HepG2 (cell line): ENCODE data around the gene CGREF1. TPM values are rescaled to one million over a fixed set of nuclear protein-coding genes. Genes with fewer than 3 reads are reported as not detected.
A peak's percentile ranks its signal among the peaks of the same experiment; 100 is the strongest.

Experiments
- ADNP ChIP-seq: sonication (generic); formaldehyde crosslinking; IDR thresholded peaks from 2 replicates; pipeline ENCODE4 v1.4.0; 2020; ENCODE audit warnings: missing genetic modification reagents
- CBX1 ChIP-seq: IDR thresholded peaks from one replicate; pipeline ENCODE4 v1.6.1; 2016; ENCODE audit warnings: antibody characterized with exemption, low read depth
- CHD2 ChIP-seq: IDR thresholded peaks from 2 replicates; pipeline ENCODE4 v1.6.1; 2011; ENCODE audit warnings: low read depth, low read length, improper control_type of control experiment
- EED ChIP-seq: sonication (generic); formaldehyde crosslinking; IDR thresholded peaks from 2 replicates; pipeline ENCODE4 v1.5.0; 2020; ENCODE audit warnings: mild to moderate bottlenecking, missing genetic modification reagents
- FOXM1 ChIP-seq: sonication (generic); formaldehyde crosslinking; IDR thresholded peaks from 2 replicates; pipeline ENCODE4 v1.5.0; 2020; ENCODE audit warnings: missing genetic modification reagents
- HOXA3 ChIP-seq: sonication (generic); formaldehyde crosslinking; IDR thresholded peaks from 2 replicates; pipeline ENCODE4 v1.5.0; 2020; ENCODE audit warnings: missing genetic modification reagents
- HOXD1 ChIP-seq: sonication (generic); formaldehyde crosslinking; IDR thresholded peaks from 2 replicates; pipeline ENCODE4 v1.5.0; 2020; ENCODE audit warnings: missing genetic modification reagents
- JUN ChIP-seq: sonication (generic); formaldehyde crosslinking; IDR thresholded peaks from 2 replicates; pipeline ENCODE4 v1.4.0; 2020; ENCODE audit warnings: mild to moderate bottlenecking, missing genetic modification reagents
- NFYB ChIP-seq: sonication (generic); formaldehyde crosslinking; IDR thresholded peaks from 2 replicates; pipeline ENCODE4 v1.4.0; 2020; ENCODE audit warnings: missing genetic modification reagents
- PPARG ChIP-seq: conservative IDR thresholded peaks from 2 replicates; pipeline ENCODE4 v1.6.1; 2016; ENCODE audit warnings: missing biosample characterization, missing genetic modification reagents
- RFX5 ChIP-seq: IDR thresholded peaks from 2 replicates; pipeline ENCODE4 v1.6.1; 2011; ENCODE audit warnings: low read depth, low read length, improper control_type of control experiment
- RXRA ChIP-seq: sonication (generic); formaldehyde crosslinking; IDR thresholded peaks from 2 replicates; pipeline ENCODE4 v1.5.1; 2020; ENCODE audit warnings: missing genetic modification reagents
- SMAD3 ChIP-seq: sonication (generic); formaldehyde crosslinking; IDR thresholded peaks from 2 replicates; pipeline ENCODE4 v1.4.0; 2020; ENCODE audit warnings: missing genetic modification reagents
- SMC3 ChIP-seq: IDR thresholded peaks from 2 replicates; pipeline ENCODE4 v1.6.1; 2011; ENCODE audit warnings: low read length, improper control_type of control experiment
- TAF15 ChIP-seq: fragments of 200-400 bp; formaldehyde crosslinking; IDR thresholded peaks from one replicate; pipeline ENCODE4 v1.6.1; 2018; ENCODE audit warnings: mild to moderate bottlenecking, low read depth, low read length; ENCODE audit not compliant: poor library complexity, severe bottlenecking
- ZBTB7A ChIP-seq: sonication (generic); formaldehyde crosslinking; IDR thresholded peaks from 2 replicates; pipeline ENCODE4 v1.8.0; 2022; ENCODE audit warnings: mild to moderate bottlenecking, missing genetic modification reagents
- ZC3H13 ChIP-seq: sonication (generic); formaldehyde crosslinking; IDR thresholded peaks from 2 replicates; pipeline ENCODE4 v1.8.1; 2023; ENCODE audit warnings: mild to moderate bottlenecking, missing genetic modification reagents, moderate library complexity
- ZFP36 ChIP-seq: fragments of 150-350 bp; IDR thresholded peaks from 2 replicates; pipeline ENCODE4 v1.6.1; 2018; ENCODE audit warnings: borderline replicate concordance, low read length, low read depth; ENCODE audit not compliant: partially characterized antibody
- ZKSCAN5 ChIP-seq: sonication (generic); formaldehyde crosslinking; IDR thresholded peaks from 2 replicates; pipeline ENCODE4 v1.5.1; 2020; ENCODE audit warnings: mild to moderate bottlenecking, missing genetic modification reagents
- ZNF160 ChIP-seq: sonication (generic); formaldehyde crosslinking; IDR thresholded peaks from 2 replicates; pipeline ENCODE4 v1.8.0; 2022; ENCODE audit warnings: mild to moderate bottlenecking, inconsistent platforms, missing genetic modification reagents
- ZNF44 ChIP-seq: sonication (generic); formaldehyde crosslinking; IDR thresholded peaks from 2 replicates; pipeline ENCODE4 v1.5.1; 2020; ENCODE audit warnings: mild to moderate bottlenecking, missing genetic modification reagents
- ZNF616 ChIP-seq: sonication (generic); formaldehyde crosslinking; IDR thresholded peaks from 2 replicates; pipeline ENCODE4 v1.5.0; 2020; ENCODE audit warnings: low read depth, mild to moderate bottlenecking, missing genetic modification reagents
- ZNF746 ChIP-seq: sonication (generic); formaldehyde crosslinking; IDR thresholded peaks from 2 replicates; pipeline ENCODE4 v1.8.0; 2022; ENCODE audit warnings: mild to moderate bottlenecking, missing genetic modification reagents
- ZSCAN25 ChIP-seq: sonication (generic); formaldehyde crosslinking; IDR thresholded peaks from 2 replicates; pipeline ENCODE4 v1.8.0; 2022; ENCODE audit warnings: mild to moderate bottlenecking, missing genetic modification reagents
- polyA plus RNA-seq, 8 experiments: library from polyadenylated mRNA; depleted of rRNA in 3 of 8; stranded (reverse) in 7 of 8; unstranded in 1 of 8; fragments of >200 nt; fragmentation: Illumina TruSeq in 4 of 8; extraction: Trizol in 4 of 8; gene quantifications; 2 replicates each; pipeline versions ENCODE4 v1.2.1 to v1.2.3, GENCODE V29; 2011 to 2016; ENCODE audit warnings: low read depth in 4 of 8, missing spikeins in 1 of 8, mixed read lengths in 1 of 8; ENCODE audit not compliant: insufficient read depth in 1 of 8
- total RNA-seq, 5 experiments: library from RNA; depleted of rRNA; stranded (reverse); fragments of >200 nt; fragmentation: Illumina TruSeq; extraction: Trizol; gene quantifications; 2 replicates each; pipeline ENCODE4 v1.2.3, GENCODE V29; 2016; ENCODE audit warnings: low read depth in 1 of 5
- TF ChIP-seq, protein P1 (sequence below): sonication (generic); formaldehyde crosslinking; IDR thresholded peaks from 2 replicates; pipeline ENCODE4 v1.4.0; 2020; ENCODE audit warnings: missing genetic modification reagents
- TF ChIP-seq, protein P2 (sequence below): sonication (generic); formaldehyde crosslinking; IDR thresholded peaks from 2 replicates; pipeline ENCODE4 v1.8.0; 2022; ENCODE audit warnings: missing genetic modification reagents, mild to moderate bottlenecking, borderline replicate concordance
- TF ChIP-seq, protein P3 (sequence below): IDR thresholded peaks from 2 replicates; pipeline ENCODE4 v1.6.1; 2016; ENCODE audit warnings: missing genetic modification reagents, missing compliant biosample characterization
- TF ChIP-seq, protein P4 (sequence below): sonication (generic); formaldehyde crosslinking; conservative IDR thresholded peaks from 2 replicates; pipeline ENCODE4 v1.8.0; 2022; ENCODE audit warnings: mild to moderate bottlenecking, moderate library complexity, missing genetic modification reagents

CGREF1 gene
- total and polyA plus RNA-seq, 2 of the 13 experiments (the other 11 are each of a cell fraction or from before 2014, with no cell fraction given) = 13.9 to 23.4 TPM

DNA sequence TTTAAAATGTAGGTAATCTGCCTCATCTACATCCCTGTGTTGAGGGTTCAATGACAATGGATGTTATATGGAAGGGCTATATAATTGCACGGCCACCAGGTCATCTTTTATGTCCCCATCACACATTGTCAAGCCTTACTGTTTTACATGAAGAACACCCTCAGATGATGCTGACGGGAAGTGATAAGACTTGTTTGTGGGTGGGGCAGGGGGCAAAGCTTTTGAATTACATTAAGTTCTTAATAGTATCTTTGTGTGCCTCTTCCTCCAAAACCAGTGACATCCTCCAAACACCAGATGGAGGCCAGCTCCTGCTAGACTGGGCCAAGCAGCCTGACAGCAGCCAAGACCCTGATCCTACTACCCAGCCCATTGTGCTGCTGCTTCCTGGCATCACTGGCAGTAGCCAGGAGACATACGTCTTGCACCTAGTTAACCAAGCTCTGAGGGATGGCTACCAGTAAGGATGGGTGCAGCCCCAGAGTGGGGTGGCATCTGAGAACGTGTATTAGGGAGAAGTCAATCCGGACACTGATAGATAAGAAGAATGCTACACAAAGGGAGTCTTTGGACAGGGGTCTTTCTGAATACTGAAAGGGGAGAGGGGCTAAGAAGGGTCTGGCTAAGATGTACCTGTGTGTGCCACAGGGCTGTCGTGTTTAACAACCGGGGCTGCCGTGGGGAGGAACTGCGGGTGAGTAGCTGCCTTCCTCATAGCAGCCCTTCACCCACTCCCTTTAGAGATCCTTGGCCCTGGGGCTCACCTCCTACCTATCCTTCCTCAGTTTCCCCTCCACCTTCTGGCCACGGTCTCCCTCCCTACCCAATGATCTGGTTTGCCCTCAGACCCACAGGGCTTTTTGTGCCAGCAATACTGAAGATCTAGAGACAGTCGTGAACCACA is 10.0 kb upstream of the CGREF1 start (continued):
- TF ChIP-seq, protein P1, sequence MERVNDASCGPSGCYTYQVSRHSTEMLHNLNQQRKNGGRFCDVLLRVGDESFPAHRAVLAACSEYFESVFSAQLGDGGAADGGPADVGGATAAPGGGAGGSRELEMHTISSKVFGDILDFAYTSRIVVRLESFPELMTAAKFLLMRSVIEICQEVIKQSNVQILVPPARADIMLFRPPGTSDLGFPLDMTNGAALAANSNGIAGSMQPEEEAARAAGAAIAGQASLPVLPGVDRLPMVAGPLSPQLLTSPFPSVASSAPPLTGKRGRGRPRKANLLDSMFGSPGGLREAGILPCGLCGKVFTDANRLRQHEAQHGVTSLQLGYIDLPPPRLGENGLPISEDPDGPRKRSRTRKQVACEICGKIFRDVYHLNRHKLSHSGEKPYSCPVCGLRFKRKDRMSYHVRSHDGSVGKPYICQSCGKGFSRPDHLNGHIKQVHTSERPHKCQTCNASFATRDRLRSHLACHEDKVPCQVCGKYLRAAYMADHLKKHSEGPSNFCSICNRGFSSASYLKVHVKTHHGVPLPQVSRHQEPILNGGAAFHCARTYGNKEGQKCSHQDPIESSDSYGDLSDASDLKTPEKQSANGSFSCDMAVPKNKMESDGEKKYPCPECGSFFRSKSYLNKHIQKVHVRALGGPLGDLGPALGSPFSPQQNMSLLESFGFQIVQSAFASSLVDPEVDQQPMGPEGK = 0 out of 2 replicates have a peak, but pooled peaks have one; percentile 8
- TF ChIP-seq NFYB = no peak
- no peak for TF ChIP-seq RFX5
- no peak for TF ChIP-seq CHD2
- TF ChIP-seq ZFP36 = no peak
- no peak for TF ChIP-seq JUN (CRISPR knock-in tag)
- no peak for TF ChIP-seq ADNP (CRISPR knock-in tag)
- TF ChIP-seq, protein P2, sequence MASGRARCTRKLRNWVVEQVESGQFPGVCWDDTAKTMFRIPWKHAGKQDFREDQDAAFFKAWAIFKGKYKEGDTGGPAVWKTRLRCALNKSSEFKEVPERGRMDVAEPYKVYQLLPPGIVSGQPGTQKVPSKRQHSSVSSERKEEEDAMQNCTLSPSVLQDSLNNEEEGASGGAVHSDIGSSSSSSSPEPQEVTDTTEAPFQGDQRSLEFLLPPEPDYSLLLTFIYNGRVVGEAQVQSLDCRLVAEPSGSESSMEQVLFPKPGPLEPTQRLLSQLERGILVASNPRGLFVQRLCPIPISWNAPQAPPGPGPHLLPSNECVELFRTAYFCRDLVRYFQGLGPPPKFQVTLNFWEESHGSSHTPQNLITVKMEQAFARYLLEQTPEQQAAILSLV (CRISPR knock-in tag) = no peak
- no peak for TF ChIP-seq ZNF616 (CRISPR knock-in tag)
- TF ChIP-seq SMC3 = no peak
- TF ChIP-seq HOXA3 (CRISPR knock-in tag) = no peak
- TF ChIP-seq, protein P3, sequence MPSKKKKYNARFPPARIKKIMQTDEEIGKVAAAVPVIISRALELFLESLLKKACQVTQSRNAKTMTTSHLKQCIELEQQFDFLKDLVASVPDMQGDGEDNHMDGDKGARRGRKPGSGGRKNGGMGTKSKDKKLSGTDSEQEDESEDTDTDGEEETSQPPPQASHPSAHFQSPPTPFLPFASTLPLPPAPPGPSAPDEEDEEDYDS (CRISPR knock-in tag) = no peak
- TF ChIP-seq, protein P4, sequence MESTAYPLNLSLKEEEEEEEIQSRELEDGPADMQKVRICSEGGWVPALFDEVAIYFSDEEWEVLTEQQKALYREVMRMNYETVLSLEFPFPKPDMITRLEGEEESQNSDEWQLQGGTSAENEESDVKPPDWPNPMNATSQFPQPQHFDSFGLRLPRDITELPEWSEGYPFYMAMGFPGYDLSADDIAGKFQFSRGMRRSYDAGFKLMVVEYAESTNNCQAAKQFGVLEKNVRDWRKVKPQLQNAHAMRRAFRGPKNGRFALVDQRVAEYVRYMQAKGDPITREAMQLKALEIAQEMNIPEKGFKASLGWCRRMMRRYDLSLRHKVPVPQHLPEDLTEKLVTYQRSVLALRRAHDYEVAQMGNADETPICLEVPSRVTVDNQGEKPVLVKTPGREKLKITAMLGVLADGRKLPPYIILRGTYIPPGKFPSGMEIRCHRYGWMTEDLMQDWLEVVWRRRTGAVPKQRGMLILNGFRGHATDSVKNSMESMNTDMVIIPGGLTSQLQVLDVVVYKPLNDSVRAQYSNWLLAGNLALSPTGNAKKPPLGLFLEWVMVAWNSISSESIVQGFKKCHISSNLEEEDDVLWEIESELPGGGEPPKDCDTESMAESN (CRISPR knock-in tag) = no peak
- TF ChIP-seq RXRA = no peak
- no peak for TF ChIP-seq CBX1
- no peak for TF ChIP-seq EED
- TF ChIP-seq ZSCAN25 (CRISPR knock-in tag) = no peak
- no peak for TF ChIP-seq SMAD3 (CRISPR knock-in tag)
- TF ChIP-seq ZNF44 (CRISPR knock-in tag) = no peak
- no peak for TF ChIP-seq HOXD1 (CRISPR knock-in tag)
- no peak for TF ChIP-seq FOXM1 (CRISPR knock-in tag)
- TF ChIP-seq ZBTB7A (CRISPR knock-in tag) = no peak
- TF ChIP-seq ZC3H13 (CRISPR knock-in tag) = peak; percentile 76
- TF ChIP-seq ZNF160 (CRISPR knock-in tag) = no peak
- no peak for TF ChIP-seq PPARG (CRISPR knock-in tag)
- TF ChIP-seq TAF15 = no peak
- TF ChIP-seq ZNF746 = no peak
- TF ChIP-seq ZKSCAN5 (CRISPR knock-in tag) = no peak
